Raji (cell line): ENCODE measurements around the gene FUBP3.

ENCODE experiments used
- POLR2A ChIP-seq: IDR thresholded peaks from 2 replicates; pipeline ENCODE4 v1.6.1; 2011; ENCODE audit warnings: low read depth, low read length, control low read depth; ENCODE audit not compliant: insufficient read depth

FUBP3 gene

DNA sequence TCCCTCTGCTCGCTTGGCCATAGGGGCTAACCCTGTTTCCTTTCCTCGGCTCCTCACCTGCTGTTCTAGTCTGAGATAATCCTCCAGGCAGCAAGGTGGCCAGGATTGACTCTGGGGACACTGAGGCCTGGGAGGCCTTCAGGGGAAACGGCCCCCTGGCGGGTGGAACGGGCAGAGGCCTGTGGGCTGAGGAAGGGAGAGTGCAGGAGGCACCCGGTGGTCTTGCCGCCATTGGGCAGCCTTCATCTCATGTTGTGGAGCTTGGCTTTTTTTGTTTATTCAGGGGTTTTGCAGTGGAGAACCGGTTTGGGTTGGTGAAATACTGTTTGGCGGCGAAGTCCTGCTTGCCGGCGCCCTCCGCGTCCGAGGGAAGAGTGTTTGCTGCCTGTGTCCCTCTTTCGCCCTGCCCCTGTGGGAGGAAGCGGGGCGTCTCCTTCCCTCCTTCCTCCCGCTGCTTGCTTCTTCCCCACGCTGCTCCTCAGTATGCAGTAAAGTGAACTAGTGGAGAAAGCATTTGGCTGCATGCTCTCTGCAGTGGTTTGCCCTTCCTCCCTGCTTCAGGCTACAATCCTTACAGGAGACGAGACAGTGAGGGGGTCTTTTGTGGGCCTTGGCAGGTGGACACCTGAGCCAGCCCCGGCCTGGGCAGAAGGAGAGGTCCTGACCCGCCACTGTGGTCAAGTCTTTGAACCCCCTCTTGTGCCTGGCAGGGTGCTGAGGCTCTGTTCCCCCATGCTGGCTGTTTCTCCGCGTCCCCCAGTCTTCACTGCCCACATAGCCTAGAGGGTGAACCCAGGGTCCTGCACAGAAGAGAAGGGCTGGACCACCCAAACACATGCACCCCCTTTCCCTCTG is 54.2 kb downstream of the FUBP3 start:
- no peak for TF ChIP-seq POLR2A

DNA sequence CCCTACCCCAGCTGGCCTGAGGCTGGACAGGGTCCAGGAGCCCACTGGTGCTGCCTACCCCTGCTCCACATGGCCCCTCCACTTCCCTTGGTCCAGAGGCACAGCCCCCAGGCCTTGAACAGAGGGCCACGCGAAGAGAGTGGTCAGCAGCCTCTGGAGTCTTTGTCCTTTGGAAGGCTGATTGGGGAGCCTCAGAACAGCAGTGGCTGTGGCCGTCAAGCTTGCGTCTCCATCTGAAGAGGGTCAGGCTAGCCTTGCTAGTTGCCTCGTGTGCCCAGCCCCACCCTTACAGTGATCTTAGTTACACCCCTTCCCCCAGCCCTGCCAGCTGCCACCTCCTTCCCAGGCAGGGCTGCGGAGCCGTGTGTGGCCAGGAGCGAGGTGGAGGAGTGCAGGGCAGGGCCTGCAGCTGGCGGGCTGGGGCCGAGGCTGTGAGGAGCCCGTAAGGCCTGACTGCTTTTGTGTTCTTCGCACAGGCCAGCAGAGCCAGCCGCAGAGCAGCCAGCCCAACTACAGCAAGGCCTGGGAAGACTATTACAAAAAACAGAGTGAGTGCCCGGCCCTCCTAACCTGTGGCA is 54.9 kb downstream of the FUBP3 start:
- no peak for TF ChIP-seq POLR2A

DNA sequence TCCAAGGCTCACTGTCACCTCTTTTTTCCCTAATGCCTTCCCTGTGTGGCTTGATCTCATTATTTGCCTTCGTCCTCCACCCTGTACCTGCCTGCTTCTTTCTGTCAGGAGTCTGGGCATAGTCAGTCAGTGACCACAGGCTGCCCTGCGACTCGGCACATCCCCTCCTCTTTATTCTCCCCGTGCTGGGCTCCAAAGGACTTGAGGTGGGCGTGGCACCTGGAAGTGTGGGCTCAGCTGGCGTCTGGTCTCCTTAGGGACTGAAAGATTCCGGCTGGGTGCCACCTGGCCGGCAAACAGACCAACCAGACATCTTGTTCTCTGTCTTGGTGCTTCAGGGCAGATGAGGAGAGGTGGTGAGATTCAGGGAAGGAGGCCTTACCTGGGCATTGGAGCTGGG is 55.4 kb downstream of the FUBP3 start:
- TF ChIP-seq POLR2A, result no peak

DNA sequence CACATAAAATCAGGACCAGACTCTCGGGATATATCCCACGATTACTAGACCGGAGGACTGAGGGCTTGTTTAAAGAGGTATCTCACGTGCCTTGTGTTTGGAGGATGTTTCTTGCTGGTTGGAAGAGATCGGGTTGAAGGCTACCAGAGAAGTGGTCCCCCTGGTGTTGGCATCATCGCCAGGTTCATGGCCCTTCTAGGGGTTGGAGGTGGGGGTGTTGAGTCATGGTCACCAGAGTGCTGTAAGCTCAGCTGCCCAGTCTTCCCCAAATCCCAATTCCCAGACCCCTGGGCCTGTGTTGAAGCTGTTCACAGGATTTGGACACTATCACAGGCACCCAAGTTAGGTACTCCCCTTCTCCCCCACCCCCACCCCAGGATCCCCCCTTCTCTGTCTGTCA is 55.9 kb downstream of the FUBP3 start:
- no peak for TF ChIP-seq POLR2A

DNA sequence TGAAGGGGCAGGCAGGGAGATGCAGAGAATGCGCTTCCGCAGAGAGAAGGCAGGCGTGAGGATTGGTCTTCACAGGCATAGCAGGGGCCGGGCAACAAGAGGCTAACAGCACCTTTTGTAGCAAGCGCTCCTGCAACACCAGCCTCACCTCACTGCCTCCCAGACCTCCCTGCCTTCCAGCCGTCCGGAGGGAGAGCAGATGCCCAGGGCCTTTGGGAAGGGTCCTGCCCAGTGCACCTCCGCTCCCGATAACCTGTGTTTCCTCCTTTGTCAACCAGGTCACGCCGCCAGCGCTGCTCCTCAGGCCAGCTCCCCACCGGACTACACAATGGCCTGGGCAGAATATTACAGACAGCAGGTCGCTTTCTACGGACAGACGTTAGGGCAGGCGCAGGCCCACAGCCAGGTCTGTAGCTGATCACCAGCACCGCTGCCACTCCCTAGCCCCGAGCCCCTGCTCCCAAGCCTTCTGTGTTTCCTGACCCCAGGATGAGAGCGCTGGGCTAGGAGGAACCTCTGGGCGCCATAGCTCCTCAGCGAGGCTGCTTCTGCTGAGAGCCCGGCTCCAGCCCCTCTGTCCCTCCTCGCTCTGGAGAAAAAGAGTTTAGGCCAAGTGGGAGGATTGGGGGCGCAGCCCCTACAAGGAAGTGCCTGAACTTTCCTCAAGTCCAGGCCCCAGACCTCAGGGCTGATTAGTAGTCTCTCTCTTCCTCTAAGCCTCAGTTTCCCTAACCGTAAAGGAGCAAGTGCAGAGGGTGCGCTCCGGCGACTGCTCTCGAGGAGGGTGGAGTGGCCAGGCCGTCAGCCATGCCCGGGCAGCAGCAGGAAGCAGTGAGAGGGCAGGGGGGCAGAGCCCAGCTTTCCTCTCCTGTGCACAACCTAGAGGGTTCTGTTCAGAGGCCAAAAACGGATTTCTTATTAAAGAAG is 56.6 kb downstream of the FUBP3 start:
- TF ChIP-seq POLR2A, result no peak

DNA sequence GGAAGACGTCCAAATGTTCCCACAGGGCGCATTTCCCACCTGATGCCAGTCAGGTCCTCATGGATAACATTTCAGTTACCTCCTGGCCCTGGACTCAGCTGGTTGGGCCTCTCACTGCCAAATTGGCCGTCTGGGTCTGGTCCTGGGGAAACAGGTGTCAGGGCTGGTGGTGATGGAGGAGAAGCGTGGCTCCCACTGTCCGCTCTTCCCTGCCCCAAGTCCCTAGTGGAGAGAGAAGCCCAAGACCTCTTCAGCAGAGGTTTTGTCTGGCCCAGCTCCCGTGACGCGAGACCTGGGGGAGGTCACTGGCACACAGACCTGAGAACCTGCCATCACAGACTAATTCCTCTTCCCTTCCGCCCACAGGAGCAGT is 57.3 kb downstream of the FUBP3 start:
- no peak for TF ChIP-seq POLR2A

DNA sequence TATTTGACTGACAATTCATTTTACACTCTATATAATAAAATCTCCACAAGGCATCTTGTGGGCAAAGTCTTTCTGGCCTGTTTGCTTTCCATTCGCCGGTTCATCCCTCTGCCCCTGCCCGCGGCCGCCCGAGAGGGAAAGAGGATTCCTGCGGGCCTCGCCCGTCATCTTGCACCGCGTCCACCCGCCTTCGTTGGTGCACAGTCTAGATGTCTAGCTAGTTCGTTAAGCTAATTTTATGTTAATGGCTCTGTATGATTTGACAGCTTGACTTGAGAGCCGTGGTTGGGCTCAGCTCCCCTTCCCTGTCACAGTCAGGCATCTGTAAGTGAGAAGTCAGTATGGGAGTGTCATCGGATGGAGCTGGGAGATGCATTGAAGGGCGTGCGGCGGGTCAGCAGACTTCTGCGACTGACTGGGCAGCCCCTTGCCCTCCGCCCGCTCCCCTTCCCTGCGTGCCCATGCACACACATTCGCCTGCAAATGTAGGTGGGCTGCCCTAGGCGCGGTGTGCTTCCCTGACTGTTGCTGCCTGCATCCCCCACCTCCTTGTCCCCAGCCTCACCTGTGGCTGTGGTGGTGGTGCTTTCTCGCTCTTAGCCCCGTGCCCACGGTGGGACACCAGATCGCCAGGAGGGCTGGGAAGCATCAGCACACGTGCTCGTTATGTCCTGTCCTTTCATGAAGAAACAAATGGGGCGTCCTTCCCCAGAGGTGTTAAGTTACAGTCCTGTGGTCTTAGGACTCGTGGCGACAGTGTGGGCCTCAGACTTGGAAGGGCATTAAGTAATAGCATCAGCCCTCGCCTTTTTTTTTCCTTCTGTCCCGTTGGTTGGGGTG is 59.1 kb downstream of the FUBP3 start:
- TF ChIP-seq POLR2A, result no peak

DNA sequence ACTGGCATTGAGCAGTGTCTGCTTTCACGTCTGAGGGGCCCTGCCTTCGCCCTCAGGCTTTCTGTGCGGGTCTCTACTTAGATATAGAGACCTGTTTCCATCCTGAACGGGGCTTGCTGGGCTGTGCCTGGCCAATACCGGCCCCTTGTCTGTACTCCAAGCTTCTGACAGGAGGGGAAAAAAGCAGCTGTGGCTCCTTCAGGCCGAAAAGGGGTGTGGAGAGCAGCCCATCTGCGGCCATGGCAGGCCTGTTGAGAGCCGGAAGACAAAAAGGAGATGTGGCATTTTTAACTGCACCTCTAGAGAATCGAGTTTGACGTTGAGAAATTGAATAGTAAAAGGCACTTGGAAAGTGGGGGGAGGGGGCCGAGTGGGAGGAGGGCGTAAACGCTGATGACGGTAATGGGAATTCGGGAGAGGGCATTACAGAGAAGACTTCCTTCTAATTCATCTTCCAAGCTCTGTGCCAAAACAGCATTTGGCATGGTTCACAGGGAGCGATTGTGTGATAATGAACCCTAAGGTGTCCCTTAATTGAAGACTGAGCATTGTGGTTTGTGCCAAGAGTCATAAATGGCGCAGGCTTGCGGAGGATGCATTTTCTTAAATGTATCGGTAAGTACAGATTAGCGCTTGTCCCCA is 59.9 kb downstream of the FUBP3 start:
- no peak for TF ChIP-seq POLR2A

DNA sequence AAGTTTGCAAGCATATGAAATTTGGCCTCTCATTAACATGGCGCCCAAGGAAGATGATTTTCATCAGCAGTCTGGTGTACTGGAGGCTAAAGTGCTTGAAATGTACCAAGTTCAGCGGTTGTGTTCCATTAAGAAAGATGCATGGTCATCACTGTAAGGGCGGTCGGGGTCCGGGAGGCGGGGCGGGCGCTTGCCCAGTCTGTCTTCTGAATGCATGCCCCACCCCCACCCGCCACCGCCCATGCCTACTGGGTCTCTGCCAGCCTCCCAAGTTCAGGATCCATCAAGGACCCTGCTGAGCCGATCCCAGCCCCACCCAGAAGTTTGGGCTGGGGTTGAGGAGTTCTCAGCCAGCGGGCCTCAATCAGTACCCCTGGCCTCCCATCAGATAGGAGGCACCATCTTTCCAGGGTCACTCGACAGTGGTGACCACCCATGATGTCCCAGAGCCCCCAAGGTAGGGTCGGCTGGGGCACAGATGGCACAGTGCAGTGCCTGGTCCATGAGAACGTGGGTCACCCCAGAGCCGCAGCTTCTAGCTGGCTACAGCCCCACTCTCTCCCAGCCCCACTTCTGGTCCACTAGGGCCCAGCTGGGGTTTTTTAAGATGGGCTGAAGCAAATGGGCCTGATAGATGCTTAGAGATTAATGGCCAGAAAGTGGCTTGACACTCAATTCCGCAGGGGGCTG is 60.6 kb downstream of the FUBP3 start:
- no peak for TF ChIP-seq POLR2A

DNA sequence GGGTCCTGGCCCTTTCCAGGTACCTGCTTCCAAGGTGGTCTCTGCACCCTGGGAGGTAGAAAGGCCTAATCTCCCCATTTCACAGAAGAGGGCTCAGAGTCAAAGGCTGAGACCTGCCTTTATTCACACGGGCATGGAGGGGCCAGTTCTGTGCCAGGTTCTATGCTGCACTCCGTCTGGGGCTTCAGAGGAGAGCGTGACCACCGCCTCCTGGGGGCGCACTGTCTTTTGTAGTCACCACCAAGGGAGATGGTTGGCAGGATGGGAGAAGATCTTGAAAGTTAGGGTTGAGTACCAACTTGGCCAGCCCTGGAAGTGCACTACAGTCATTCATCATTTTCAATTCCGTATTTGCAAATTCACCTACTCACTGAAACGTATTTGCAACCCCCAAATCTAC is 61.3 kb downstream of the FUBP3 start:
- TF ChIP-seq POLR2A, result no peak

DNA sequence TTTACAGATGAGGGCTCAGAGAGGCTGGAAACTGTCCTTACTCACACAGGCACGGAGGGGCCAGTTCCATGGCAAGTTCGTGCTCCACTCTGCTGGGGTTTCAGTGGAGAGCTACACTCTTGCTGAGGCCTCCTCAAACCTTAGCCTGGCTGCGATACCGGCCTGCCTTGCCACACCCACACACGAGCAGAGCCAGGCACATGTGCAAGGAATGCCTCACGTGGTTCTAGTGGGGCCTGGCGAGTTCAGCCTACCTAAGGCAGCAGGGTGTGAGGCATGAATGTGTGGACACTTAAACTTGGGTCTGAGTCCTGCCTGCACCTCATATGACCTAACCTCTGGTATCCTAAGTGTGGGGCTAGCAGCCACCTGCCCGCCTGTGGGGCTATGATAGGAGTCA is 63.5 kb downstream of the FUBP3 start:
- TF ChIP-seq POLR2A, result no peak

DNA sequence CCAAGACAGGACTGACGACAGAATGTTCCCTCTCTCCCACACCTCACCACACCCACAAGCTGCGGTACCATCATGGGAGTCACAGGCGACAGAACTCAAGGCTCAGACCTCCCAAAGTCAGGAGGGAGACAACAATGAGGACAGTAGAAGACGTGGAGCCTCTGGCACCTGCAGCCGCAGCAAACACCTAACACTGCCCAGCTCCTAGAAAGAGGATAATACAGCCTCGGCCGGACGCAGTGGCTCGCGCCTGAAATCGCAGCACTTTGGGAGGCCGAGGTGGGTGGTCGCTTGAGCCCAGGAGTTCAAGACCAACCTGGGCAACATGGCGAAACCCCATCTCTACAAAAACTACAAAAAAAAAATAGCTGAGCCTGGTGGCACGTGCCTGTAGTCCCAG is 71.8 kb downstream of the FUBP3 start:
- no peak for TF ChIP-seq POLR2A

DNA sequence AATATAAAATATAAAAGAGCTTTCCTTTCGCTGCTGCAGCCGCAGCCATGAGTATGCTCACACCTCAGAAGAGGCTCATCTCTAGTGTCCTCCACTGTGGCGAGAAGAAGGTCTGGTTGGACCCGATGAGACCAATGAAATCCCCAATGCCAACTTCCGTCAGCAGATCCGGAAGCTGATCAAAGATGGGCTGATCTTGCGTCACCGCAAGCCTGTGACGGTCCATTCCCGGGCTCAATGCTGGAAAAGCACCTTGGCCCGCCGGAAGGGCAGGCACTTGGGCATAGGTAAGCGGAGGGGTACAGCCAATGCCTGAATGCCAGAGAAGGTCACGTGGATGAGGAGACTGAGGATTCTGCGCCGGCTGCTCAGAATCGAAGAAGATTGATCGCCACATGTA is 72.4 kb downstream of the FUBP3 start:
- TF ChIP-seq POLR2A, result no peak

DNA sequence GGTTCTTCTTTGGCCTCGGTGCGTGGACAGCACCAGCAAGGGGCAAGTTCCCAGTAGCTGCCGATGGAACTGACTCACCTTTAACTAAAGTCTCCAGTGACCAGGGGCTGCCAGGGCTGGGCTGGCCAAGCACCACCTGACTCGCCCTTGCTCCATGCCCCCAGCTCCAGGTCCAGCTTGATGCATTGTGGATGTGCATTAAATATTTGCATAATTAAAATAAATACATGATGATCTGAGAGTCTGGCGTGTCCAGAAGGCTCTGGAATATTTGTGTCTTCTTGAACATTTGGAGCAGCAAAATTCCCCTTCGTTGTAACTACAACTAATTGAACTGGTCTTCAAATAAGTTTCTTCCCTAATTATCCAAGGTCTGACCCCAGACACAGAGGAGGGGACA is 75.5 kb downstream of the FUBP3 start:
- no peak for TF ChIP-seq POLR2A
